Frontal cortex (tissue), 4 donors: Measurements from ENCODE around the gene RANBP17. TPM values are rescaled to one million over a fixed set of nuclear protein-coding genes. Genes with fewer than 3 reads are reported as not detected.
A peak's percentile ranks its signal among the peaks of the same experiment; 100 is the strongest.

Experiments used
- DNase-seq, 2 donors: peaks; one replicate each; pipeline ENCODE4 v3.0.0; 2012; ENCODE audit warnings: low spot score in 2 of 2
- FAIRE-seq: peaks from 2 replicates; lab custom pipeline; 2012; peaks lifted over from hg19 to GRCh38; lab: Jason Lieb, UNC
- total RNA-seq: library from RNA; depleted of rRNA; stranded (reverse); fragments of >200 nt; gene quantifications from one replicate; pipeline ENCODE4 v1.2.3, GENCODE V29; 2014
- donor health status: control.
- donor health status: control.
- donor health status: control.

RANBP17 gene
- total RNA-seq, 1 donor from 2014 or later, result 190 TPM

DNA sequence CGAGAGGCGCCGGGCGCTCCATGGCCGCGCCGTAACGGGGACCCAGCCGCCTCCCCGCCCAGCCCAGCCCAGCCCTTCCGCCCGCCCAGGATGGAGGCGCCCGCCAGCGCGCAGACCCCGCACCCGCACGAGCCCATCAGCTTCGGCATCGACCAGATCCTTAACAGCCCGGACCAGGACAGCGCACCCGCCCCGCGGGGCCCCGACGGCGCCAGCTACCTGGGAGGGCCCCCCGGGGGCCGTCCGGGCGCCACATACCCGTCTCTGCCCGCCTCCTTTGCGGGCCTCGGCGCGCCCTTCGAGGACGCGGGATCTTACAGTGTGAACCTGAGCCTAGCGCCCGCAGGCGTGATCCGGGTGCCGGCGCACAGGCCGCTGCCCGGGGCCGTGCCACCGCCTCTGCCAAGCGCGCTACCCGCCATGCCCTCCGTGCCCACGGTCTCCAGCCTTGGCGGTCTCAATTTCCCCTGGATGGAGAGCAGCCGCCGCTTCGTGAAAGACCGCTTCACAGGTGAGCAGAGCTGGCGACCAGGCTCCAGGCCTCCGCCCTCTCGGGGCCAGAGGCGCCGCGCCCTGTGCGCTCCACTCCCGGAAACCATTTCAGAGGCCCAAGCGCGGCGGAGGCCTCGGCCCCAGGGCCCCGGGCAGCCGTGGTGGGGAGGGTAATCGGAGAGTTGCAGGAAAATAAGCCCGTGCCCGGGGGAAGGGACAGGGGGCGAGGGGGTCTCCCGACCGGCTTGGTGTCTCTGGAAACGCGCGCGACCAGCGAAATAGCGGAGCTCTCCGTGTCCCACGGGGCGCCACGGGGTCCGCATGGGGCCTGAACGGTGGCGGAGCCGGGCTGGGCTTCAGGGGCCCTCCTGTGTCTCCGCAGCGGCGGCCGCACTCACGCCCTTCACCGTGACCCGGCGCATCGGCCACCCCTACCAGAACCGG, 447.7 kb downstream of the RANBP17 start:
- no peak for DNase-seq
- FAIRE-seq, result no peak

DNA sequence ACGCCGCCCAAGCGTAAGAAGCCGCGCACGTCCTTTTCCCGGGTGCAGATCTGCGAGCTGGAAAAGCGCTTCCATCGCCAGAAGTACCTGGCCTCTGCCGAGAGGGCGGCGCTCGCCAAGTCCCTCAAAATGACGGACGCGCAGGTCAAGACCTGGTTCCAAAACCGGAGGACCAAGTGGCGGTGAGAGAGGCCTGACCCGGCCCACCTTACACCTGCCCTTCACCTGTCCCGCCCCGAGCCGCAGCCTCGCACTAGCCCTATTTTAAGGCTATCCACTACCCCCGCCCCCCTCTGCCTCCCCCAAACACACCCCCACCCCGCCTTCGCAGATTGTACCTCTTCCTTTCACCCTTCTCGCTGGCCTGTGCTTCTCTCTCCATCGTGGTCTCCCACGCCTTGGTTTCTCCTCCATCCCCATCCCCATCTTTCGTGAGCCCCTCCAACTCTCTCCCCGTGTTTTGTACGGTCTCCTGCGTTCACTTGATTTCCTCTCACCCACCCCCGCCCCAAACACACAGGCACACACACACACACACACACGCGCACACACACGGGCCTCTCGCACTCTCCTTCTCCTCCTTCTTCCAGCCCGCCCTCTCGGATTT, 448.5 kb downstream of the RANBP17 start:
- DNase-seq (no peak), FAIRE-seq (no peak)

DNA sequence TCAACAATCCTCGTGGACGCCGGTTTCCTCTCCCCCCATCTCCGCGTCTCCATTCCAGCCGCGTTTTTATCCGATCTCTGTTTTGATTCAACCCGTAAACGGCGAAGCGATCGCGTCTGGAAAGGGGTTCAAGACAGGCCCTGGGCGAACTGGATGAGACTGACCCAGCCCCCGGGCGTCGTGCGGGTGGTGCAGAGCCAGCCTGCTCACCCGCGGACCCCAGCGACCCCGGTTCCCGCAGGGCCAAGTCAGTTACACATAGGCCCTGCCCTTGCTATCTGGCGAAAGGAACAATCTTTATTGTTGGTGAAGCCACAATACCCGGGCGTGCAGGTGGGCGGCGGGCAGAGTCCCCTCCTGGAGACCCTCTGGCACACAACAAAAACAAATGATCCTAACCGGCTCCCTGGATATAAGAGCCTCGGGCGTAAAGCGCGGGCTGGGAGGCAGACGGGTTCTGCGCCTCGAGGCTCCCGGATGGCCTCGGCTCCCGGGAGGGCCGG, 449.1 kb downstream of the RANBP17 start:
- FAIRE-seq, result no peak
- no peak for DNase-seq

DNA sequence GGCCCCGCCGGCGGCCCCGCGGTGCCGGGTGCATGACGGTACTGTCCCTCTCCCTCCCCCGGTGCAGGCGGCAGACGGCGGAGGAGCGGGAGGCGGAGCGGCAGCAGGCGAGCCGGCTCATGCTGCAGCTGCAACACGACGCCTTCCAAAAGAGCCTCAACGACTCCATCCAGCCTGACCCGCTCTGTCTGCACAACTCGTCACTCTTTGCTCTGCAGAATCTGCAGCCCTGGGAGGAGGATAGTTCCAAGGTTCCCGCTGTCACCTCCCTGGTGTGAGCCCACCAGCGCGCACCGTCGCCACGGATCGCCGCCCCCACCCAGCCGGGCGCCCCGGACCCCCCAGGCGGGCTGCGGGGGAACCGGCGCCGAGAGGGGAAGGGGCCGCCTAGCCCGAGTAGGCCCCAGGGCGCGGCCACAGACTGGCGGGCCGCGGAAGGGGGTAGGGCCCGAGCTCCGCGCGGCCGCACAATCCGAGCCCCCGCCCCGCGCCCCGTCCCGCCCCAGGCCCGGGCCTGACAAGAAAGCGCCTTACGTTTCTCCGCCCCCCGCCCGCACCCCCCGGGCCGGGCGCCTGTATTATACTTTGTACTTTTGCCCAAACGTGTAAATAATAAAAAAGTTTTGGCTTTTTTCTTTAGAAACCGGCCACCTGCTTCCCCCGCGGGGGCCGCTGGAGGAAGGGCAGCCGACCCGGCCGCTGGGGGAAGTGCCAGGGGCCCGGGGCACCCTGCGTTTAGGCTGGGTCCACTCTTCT, 449.7 kb downstream of the RANBP17 start:
- peak in 1 of 2 donors; percentile 66 for DNase-seq
- FAIRE-seq, result no peak

DNA sequence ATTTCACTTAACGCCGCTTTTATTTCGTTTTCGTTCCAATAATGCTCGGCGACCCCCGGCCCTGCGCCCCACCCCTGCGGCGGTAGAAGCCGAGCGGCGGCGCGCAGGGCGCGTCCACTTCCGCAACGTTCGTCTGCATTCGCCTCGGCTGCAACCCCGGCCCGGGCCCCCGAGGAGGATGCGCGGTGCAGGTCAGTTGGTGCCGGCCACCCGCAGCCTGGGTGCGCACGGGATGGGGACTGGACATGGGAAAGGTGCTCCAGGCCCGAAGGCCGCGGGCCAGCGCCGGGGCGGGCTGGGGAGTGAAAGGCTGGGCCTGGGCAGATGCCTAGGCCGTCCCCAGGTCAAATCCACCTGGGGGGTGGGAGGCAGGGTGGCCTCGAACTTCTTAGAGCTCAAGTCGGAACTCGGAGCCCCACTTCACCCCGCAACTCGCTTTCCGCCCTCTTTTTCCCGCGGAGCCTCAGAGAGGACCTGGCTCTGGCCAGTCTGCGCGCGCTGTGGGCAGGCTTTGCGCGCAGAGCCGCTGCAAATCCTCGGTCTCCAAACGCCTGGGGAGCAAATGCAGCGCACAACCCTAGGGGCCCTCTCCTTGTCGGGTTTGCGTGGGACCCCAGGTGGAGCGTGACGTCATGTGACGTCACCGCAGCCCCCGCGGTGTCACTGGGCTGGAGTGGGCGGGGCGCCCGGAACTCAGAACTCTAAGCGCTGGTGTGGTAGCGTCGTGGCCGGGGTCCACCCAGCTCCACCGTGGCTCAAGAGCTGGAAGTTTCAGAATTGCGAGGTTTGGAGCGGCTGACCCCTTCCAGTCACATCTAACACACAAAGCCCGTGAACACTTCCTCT, 450.5 kb downstream of the RANBP17 start:
- FAIRE-seq (no peak), DNase-seq (no peak)

DNA sequence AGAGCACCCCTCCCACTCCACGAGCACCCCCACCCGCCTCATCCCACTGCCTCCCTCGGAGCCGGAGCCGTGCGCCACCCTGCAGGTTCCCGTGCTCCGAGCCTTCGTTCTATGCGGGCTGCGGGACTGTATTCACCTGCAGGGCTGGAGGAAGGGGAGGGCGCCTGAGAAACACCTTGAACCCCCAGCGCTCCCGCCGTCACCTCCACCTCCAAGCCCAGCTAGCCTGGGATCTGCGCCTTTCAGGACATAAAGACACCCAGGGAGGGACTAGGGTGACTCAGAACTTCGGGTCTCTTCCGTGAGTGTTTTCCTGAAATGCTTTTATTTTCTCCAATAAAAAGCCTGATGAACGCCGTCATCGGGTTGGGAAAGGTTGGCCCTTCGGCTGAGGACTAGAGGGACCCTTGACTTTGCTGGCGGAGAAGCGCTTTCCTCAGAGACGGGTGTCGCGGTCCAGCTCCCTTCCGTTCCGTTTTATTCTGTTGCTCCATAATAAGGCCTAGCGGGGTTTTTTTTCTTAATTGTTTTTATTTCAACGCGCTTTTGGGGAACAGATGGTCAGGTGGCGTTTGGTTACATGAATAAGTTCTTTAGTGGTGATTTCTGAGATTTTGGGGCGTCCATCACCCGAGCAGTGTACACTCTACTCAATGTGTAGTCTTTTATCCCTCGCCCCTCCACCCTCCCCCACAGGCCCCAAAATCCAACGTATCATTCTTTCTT, 451.8 kb downstream of the RANBP17 start:
- DNase-seq, result no peak
- FAIRE-seq, result no peak

DNA sequence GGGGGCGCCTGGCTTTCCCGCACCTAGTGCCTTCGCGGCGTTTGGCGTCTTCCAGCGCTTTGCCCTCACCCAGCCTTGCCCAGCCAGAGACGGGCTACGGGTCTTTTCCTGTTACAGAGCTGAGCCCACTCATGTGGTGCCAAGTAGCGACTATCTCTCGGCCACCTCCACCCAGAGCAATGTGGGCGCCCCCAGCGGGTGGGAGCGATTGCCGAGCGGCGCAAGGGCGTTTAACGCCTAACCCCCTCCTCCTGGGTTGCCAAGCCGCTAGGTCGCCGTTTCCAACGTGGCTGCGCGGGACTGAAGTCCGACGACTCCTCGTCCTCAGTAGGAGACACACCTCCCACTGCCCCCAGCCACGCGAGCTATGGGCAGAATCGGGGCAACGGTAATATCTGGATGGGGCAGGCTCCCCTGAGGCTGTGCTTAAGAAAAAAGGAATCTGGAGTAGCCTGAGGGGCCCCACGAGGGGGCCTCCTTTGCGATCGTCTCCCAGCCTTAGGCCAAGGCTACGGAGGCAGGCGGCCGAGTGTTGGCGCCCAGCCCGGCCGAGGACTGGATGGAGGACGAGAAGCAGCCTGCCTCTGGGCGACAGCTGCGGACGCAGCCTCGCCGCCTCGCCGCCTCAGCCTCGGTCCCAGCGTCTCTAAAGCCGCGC, 453.0 kb downstream of the RANBP17 start:
- FAIRE-seq (no peak), DNase-seq (no peak)

DNA sequence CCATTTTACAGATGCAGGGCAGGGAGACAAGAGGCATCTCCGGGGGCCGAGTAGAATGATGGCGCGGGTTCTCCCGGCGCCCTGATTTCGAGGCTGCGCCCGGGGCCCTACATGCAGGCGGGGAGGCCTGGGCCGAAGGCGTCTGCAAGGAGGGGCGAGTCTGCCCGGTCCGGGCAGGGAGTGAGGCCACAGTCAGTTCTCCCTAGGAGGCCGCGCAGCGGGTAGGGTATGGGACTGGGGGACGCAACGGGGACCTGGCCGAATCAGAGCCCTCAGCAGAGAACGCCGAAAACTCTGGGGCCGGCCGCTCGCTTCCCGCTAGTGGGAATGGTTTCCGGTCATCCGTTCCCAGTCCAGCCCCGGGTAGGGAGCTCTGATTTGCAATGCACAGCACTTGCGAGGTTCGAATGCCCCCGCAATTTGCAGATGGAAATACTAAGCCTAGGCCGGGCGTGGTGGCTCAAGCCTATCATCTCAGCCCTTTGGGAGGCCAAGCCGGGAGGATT, 453.6 kb downstream of the RANBP17 start:
- FAIRE-seq (no peak), DNase-seq (no peak)

DNA sequence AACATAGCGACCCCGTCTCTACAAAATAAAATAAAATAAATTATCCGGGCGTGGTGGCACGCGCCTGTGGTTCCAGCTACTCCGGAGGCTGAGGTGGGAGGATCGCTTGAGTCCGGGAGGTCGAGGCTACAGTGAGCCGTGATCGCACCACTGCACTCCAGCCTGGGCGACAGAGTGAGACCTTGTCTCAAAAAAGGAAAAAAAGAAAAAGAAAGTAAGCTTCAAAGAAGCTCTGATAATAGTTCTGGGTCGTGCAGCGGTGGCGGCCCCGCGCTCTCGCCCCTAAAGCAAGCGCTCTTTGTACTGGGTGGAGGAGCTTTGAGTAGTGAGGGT, 454.1 kb downstream of the RANBP17 start:
- no peak for DNase-seq
- no peak for FAIRE-seq

DNA sequence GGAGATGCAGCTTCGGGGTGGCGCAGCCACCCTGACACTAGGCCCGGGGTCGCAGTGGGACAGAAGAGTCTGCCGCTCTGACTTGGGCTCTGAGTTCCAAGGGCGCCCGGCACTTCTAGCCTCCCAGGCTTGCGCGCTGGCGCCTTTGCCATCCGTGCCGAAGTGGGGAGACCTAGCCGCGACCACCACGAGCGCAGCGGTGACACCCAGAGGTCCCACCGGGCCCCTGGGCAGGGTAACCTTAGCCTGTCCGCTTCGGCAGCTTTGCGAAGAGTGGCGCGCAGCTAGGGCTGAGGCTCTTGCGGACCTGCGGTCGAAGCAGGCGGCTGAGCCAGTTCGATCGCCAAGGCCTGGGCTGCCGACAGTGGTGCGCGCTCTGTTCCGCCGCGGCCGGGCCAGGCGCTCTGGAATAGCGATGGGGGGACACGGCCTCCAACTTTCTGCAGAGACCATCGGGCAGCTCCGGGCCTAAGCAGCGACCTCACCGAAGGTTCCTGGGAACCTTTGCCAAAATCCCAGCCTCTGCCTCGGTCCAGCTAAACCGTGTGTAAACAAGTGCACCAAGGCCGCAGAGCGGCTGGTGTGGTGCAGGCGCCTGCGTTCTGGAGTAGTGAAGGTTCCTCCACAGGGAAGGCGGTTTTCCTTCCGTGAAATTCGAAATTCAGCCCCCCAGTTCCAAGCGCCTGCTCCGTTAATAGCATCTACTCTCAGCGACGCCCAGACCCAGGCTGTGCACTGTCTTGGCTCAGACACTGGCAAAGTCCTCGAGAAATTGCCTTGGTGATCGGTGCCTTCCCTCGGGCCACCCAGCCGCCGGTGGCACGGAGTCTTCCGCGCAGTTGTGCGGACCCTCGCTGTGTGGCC, 454.7 kb downstream of the RANBP17 start:
- DNase-seq (no peak), FAIRE-seq (no peak)

DNA sequence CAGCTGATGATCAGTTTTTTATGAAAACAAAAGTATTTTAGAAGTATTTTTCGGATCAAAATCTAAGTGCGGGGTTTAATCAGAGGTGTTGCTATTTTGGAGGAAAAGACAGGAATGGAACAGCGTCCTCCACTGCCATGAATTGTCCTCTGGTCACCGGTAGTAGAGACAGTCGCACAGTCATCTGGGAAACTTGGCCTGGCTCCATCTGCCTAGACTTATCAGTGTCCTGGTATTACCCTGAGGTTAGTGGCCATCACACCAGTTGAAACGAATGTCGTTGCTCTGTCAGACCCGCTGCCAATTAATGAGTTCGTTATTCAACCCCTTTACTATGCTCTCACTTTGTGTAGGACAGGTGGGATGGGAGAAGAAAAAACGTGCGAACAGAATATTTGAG, 455.4 kb downstream of the RANBP17 start:
- FAIRE-seq, result no peak
- DNase-seq, result no peak

DNA sequence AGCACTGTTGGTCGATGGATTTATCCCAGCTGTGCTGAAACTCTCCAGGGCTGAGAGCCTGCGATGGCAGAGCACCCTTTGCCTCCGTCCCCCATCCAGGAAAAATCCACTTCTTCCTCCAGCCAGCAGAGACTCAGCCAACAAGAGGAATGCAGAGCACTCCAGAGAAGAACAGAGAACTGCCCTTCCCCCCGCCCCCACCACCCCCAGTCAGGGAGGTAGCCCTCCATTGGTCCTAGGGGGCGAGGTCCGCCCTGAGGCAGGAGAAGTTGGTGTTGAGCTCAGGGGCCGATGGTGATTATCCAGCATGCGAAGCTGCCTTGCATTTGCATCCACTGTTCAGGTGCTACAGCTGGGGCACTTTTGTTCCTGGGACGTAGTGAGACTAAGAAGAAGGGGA, 456.2 kb downstream of the RANBP17 start:
- FAIRE-seq (no peak), DNase-seq (no peak)

DNA sequence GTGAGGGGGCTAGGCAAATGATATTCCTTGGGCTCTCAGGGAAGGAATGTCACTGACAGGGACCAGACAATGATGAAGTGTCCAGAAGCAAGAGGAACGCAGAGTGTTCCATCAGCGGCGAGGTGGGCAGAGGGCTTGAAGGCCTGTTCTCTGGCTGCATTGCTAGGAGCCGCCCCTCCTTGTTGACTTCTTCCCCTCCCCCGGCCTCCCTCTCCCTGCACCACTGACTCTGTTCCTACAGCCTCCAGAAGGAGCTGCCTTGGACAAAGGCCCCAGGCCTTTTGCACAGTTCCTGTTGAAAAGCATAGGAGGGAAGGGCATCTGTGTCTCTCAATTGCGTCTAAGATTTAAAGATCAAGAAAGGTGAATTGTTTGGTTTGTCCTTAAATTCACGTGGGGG, 459.6 kb downstream of the RANBP17 start:
- FAIRE-seq (no peak), DNase-seq (no peak)

DNA sequence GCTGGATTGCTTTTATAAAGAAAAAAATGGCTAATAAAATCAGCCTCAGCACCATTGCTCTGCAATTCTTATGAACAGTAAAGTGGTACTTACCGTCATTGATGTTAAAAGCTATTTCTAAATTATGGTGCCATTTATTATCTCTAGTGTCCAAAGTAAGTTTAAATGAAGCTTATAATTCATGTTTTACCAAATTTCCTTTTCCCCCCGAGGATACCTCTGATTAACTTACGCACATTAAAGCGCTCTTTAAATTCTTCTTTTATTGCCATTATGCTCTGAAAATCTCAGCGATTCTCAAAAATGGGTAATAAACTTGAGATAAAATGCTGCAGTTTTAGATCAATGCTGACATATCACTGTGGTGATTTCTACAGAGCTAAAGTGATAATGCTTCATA, 460.7 kb downstream of the RANBP17 start:
- DNase-seq (no peak), FAIRE-seq (no peak)

DNA sequence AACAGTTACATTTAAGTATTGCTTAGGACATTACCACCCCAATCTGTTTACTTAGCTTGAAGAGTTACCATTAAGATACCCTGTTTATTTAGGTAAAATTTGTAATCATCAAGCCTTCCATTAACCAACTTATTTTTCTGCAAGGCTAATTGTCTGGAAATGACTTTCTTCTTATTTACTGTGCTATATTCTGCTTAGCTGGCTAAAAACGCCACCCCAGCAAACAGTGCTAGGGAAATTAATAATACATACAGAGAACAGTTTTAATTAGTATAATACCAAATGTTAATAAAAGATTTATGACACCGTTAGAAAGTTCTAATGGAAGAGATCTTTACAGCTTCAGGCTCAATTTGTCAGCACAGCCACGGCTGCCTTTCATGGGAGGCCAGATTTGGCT, 461.2 kb downstream of the RANBP17 start:
- DNase-seq, result no peak
- FAIRE-seq, result no peak

DNA sequence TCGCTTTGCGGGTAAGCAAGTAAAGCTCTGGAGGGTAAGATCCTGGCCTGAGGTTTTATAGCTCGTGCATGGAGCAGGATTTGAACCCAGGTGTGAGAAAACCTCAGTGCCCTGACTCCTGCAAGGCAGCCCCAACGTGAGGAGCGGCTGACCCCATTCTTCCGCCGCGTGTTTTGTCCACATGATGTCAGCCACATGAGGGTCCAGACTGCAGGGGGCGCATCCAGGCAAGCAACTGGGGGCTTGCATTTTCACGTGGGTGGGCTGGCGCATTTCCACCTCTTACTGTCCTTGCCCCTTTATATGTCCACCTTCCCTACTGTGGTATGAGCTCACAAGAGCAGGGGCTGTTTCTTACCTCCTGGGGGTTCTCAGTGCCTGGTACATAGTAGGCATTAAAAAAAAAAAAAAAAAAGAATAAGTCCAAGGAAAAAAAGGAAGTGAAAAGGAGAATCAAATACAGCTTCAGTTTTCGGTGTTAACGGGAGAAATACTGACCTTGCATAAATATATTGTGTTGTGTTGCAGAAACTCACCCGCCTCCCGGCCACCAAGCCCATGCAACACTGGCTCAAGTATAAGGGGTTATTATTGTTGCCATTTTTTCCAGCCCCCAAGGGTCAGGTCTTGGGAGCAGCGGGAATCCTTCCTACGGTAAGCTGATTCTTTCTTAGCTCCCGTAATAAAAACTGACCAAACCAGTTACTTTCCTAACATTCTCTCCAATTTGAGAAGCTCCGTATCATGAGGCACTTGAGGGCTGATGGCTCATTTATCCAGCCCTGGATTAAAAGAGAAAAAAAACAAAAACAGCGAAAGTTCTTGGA, 462.2 kb downstream of the RANBP17 start:
- no peak for DNase-seq

DNA sequence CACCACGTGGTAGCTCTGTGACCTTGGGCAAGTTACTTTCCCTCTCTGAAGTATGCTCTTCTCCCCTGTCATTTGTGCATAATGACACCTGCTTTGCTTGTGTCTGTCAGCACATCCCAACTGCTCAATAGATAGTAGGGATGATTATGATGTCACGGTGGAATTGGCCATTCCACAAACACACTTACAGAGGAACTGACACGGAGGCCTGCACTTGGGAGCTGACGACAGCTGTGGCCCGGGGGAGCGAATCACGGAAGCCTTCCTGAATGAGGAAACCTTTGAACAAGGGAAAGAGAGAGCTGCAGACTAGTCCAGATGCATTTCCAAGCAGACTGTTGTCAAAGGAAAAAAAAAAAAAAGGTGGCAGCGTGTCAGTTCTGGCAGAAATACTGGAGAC, 468.2 kb downstream of the RANBP17 start:
- FAIRE-seq (no peak), DNase-seq (no peak)

More for the DNA sequence above, 462.2 kb downstream of the RANBP17 start:
- no peak for FAIRE-seq
